EH (cell line): ENCODE measurements around the gene COG4.
"Not testable (repeated sequence)": the region's sequence is repeated elsewhere in the genome, so short reads cannot be mapped to it uniquely, and the experiment has no call there.

Experiments
- DNase-seq: peaks from one replicate; pipeline ENCODE4 v3.0.0-alpha.2; 2015; ENCODE audit warnings: low read depth

Gene COG4

DNA sequence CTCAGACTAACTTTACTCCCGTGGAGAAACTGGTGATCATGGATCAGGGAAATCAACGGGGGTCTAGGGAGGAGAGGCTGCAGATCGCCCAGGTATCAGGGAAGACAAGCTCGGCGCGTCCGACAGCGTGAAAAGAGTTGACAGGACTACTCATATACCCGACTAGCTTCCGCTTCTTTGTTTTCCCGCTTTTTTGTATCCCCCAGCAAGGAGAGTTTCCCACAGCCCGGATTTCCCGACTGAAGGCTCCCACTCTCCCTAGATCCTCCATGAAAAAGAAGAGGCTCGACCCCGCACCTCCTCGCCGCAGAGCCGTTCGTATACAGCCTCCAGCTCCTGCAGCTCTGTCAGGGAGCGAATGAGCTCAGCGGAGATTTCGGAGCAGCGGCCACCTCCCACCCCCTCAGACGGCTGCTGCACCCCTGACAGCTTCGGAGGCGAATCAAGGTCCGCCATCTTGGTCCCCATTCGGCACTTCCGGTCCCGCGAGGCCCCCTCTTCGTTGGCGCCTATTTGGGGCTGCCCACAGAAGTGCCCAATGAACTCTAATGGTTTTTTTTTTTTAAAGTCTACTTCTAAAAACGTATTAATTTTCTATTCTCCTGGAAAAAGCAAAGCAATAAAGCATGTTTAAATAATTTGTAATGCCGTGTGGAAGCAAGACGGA lies at the start of gene COG4:
COG4 (minus strand) TSS at position 479 of the 667 bp plus-strand sequence; CDS start at position 468, 11 bp downstream.
- DNase-seq: peak; percentile 85

- DNase-seq: no peak
These were observed 49.5 kb upstream of the COG4 start for GRCh38 chr16:70572926-70573270.

- DNase-seq: no peak
These were observed 48.9 kb upstream of the COG4 start for GRCh38 chr16:70572050-70572925.

DNA sequence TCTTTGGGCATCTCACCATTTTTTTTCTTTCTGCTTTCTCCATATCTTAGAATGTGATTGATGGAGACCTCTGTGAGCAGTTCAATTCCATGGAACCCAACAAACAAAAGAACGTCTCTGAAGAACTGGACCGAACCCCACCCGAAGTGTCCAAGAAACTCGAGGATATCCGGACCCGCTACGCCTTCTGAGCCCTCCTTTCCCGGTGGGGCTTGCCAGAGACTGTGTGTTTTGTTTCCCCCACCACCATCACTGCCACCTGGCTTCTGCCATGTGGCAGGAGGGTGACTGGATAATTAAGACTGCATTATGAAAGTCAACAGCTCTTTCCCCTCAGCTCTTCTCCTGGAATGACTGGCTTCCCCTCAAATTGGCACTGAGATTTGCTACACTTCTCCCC lies 48.3 kb upstream of the COG4 start:
- DNase-seq: no peak

DNA sequence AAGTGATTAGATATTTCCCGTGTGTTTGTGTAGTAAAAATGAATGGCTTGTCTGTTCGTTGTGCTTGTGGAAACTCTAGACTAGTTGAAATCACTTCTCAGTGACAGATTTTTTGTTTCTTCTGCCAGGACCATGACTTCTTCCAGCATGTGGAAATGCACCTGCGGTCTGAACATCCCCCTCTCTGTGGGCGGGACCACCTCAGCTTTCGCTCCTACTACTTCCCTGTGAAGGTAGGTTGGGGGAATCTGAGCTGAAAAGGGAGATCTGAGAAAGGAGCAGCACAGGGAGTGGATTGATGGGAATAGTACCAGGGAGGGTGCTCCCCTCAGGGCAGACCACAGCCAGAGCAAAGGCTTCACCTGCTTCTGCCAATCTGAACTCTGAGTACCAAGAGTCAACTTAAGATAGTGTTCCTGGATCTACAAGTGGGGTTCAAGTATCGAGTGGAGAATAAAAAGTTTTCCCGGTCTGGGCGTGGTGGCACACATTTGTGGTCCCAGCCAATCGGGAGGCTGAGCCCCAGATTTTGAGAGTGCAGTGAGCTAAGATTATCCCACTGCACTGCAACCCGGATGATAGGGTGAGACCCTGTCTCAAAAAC lies 47.7 kb upstream of the COG4 start:
- no peak for DNase-seq

DNA sequence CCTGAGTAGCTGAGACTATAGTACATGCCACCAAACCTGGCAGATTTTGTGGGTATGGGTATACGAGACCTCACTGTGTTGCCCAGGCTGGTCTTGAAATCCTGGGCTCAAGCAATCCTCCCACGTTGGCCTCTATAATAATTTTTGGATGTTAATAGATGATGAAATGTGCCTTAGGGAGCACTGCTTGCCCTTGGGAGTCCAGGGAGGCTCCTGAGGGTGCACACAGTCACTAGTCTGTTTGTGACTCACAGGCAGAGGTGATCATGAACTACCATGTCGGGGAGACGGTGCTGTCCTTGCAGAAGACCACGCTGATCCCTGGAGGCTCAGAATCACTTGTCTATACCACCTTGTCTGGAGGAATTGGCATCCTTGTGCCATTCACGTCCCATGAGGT lies 46.4 kb upstream of the COG4 start:
- DNase-seq: no peak

- DNase-seq: no peak
These were observed 45.4 kb upstream of the COG4 start for GRCh38 chr16:70568601-70569237.

- DNase-seq: no peak
These were observed 41.7 kb upstream of the COG4 start for GRCh38 chr16:70565053-70565452.

DNA sequence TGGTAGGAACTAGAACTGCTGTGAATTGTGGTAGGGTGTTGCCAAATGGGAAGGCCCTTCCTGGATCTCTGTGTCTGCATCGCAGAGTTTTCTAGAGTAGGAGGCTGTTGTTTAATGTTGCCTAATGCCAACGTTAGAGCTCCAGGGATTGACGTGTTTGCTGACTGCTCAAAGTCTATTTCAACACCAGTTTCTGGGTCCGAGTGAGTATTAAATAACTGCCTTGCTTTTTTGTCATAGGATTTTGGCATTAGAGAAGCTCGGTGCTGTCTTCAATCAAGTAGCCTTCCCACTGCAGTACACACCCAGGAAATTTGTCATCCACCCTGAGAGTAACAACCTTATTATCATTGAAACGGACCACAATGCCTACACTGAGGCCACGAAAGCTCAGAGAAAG lies 40.3 kb upstream of the COG4 start:
- no peak for DNase-seq

DNA sequence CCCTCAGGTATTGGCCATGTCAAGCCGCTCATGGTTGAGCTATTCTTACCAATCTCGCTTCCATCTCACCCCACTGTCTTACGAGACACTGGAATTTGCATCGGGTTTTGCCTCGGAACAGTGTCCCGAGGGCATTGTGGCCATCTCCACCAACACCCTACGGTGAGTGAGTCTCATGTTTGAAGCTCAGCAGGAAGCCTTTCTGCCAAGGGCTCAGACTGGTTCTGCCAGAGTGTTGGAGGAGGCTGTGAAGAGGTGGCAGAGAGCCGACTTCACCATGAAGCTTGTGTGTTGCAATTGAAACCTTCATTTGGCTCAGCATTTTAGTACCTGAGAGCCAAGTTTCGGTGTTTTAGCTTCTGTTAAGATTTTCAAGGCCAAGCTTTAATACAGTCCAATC lies 38.3 kb upstream of the COG4 start:
- DNase-seq: no peak

DNA sequence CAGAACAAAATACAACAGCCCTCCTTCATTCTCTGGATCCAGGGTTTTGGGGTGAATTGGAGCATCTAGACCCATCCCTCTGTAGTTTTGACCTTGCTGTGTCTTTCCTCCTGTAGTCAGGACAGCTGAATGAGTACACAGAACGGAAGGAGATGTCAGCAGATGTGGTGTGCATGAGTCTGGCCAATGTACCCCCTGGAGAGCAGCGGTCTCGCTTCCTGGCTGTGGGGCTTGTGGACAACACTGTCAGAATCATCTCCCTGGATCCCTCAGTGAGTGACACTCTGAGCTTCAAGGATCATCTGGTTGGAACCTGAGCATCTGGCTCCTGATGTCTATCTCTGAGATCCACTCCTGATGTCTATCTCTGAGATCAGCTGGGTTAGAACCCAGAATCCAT lies 32.7 kb upstream of the COG4 start:
- DNase-seq: no peak

- peak; percentile 95 for DNase-seq
These were observed 30.3 kb upstream of the COG4 start for GRCh38 chr16:70553645-70554044.

DNA sequence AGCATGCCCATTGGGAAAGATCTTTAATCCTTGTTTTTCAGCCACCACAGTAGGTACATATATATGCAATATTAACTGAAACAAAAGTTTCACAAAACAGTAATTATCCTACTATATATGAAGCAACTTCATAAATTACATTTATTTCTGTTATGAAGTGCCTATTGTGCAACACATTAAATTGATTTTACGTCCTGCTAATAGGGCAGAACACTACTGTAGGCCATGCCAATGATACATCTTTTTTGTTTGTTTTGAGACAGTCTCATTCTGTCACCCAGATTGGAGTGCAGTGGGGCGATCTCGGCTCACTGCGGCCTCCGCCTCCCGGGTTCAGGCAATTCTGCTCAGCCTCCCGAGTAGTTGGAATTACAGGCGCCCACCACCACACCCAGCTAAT lies 29.3 kb upstream of the COG4 start:
- DNase-seq: no peak

- DNase-seq: no peak
These were observed 28.4 kb upstream of the COG4 start for GRCh38 chr16:70551788-70552187.

DNA sequence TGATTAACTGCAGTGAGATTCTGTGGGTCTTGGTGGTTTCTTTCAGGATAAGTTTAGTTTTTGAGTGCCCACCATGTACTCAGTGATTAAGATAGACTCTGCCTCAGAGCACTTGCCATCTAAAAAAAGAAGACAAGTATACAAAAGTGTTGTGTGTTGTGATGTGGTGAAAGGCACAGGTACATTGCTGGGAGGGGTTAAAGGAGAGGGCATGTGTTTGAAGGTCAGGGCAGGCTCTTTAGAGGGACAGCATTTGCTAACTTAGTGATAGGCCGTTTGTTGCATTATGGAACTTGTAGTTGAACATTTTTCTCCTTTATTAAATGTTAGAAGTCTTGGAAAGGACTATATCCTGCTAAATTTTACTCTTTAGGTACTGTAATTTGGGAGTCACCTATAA lies 26.7 kb upstream of the COG4 start:
- DNase-seq: no peak

GRCh38 chr16:70548936-70549335 lies 25.6 kb upstream of the COG4 start:
- DNase-seq: no peak

DNA sequence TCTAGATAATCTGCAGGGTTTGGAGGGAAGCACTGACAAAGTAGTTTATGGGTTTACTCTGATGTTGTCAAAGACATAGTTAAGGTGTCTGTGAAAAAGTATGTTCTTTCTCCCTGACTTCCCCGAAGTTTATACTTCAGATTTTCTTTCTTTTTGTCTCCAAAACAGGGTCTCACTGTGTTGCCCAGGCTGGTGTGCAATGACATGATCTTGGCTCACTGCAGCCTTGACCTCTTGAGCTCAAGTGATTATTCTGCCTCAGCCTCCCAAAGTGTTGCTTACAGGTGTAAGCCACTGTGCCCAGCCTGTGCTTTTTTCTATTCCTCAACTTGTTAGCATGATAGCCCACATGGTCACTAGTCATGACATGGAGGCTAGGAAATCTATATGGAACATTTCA lies 21.2 kb upstream of the COG4 start:
- DNase-seq: no peak

DNA sequence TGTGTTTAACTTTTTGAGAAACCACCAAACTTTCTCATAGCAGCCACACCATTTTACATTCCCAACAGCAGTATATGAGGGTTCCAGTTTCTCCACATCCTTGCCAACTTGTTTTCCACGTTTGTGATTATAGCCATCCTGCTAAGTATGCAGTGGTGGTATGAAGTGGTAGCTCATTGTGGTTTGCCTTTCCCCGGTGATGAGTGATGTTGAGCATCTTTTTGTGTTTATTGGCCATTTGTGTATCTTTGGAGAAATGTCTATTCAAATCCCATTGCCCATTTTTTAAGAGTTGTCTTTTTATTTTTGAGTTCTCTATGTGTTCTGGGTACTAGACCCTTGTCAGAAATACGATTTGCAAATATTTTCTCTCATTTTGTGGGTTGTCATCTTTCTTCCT lies 17.6 kb upstream of the COG4 start:
- DNase-seq: peak; percentile 25

- no peak for DNase-seq
These were observed 11.6 kb upstream of the COG4 start for GRCh38 chr16:70534971-70535370.

DNA sequence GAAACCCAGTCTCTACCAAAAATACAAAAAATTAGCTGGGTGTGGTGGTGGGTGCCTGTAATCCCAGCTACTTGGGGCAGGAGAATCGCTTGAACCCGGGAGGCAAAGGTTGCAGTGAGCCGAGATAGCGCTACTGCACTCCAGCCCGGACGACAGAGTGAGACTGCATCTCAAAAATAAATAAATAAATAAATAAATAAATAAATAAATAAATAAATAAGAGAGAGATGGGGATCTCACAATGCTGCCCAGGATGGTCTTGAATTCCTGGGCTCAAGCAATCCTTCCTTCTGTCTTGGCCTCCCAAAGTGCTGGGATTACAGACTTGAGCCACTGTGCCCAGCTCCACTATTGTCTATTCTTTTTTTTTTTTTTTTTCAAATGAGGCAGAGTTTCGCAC lies 6.6 kb upstream of the COG4 start:
- not testable (repeated sequence) for DNase-seq

GRCh38 chr16:70529051-70529777 lies 5.9 kb upstream of the COG4 start:
- peak; percentile 78 for DNase-seq
